Measurements from ENCODE around the gene ERICH2. TPM values are rescaled to one million over a fixed set of nuclear protein-coding genes. Genes with fewer than 3 reads are reported as not detected.
"Not testable (repeated sequence)": the region's sequence is repeated elsewhere in the genome, so short reads cannot be mapped to it uniquely, and the experiment has no call there.

ERICH2 gene
- total RNA-seq, 2 donors from 2014 or later: not detected

GRCh38 chr2:170745305-170745704 is 24.9 kb upstream of the ERICH2 start:
- Histone ChIP-seq H3K27me3 (no peaks in the 10 kb centered on the region), H3K36me3 (no peaks in the 10 kb centered on the region), H3K4me1 (no peaks in the 10 kb centered on the region), H3K27ac (no peak overlapping the region), H3K9me3 (no peaks in the 10 kb centered on the region), H3K4me3 (no peak overlapping the region)
- no peak for DNase-seq (ENCODE audit: low spot score)
- no peak for TF ChIP-seq CTCF (IDR thresholded peaks at IDR 0.05)

GRCh38 chr2:170747921-170748320 is 22.3 kb upstream of the ERICH2 start:
- no peaks in the 10 kb centered on the region for H3K9me3 ChIP-seq
- no peaks in the 10 kb centered on the region for H3K27me3 ChIP-seq
- no peak overlapping the region for H3K4me3 ChIP-seq
- no peak overlapping the region for H3K27ac ChIP-seq
- no peaks in the 10 kb centered on the region for H3K4me1 ChIP-seq
- DNase-seq (ENCODE audit: low spot score): no peak
- H3K36me3 ChIP-seq: no peaks in the 10 kb centered on the region
- TF ChIP-seq CTCF (IDR thresholded peaks at IDR 0.05): no peak

GRCh38 chr2:170751555-170751954 is 18.6 kb upstream of the ERICH2 start:
- H3K4me1 ChIP-seq; DNase-seq (ENCODE audit: low spot score); H3K4me3 ChIP-seq; H3K36me3 ChIP-seq; H3K9me3 ChIP-seq; H3K27me3 ChIP-seq; H3K27ac ChIP-seq: not testable (repeated sequence)

GRCh38 chr2:170761572-170761971 is 8.6 kb upstream of the ERICH2 start:
- no peaks in the 10 kb centered on the region for H3K27me3 ChIP-seq
- no peak overlapping the region for H3K27ac ChIP-seq
- H3K36me3 ChIP-seq: no peaks in the 10 kb centered on the region
- H3K9me3 ChIP-seq: no peaks in the 10 kb centered on the region
- no peaks in the 10 kb centered on the region for H3K4me1 ChIP-seq
- TF ChIP-seq CTCF (IDR thresholded peaks at IDR 0.05): no peak
- DNase-seq (ENCODE audit: low spot score): no peak
- no peak overlapping the region for H3K4me3 ChIP-seq

GRCh38 chr2:170762760-170763159 is 7.4 kb upstream of the ERICH2 start:
- H3K9me3 ChIP-seq: no peaks in the 10 kb centered on the region
- H3K36me3 ChIP-seq: no peaks in the 10 kb centered on the region
- no peaks in the 10 kb centered on the region for H3K4me1 ChIP-seq
- no peak overlapping the region for H3K4me3 ChIP-seq
- DNase-seq (ENCODE audit: low spot score): no peak
- no peaks in the 10 kb centered on the region for H3K27me3 ChIP-seq
- no peak for TF ChIP-seq CTCF (IDR thresholded peaks at IDR 0.05)
- H3K27ac ChIP-seq: no peak overlapping the region

- DNase-seq (ENCODE audit: low spot score): no peak
- Histone ChIP-seq H3K4me3 (no peak overlapping the region), H3K27ac (no peak overlapping the region), H3K4me1 (no peaks in the 10 kb centered on the region), H3K36me3 (no peaks in the 10 kb centered on the region), H3K27me3 (no peaks in the 10 kb centered on the region), H3K9me3 (no peaks in the 10 kb centered on the region)
- TF ChIP-seq CTCF (IDR thresholded peaks at IDR 0.05): no peak
Measured at GRCh38 chr2:170763232-170763631, 6.9 kb upstream of the ERICH2 start.
